Tibial artery (tissue), 4 donors: Measurements from ENCODE around the gene PRAMEF8.
"Not testable (repeated sequence)": the region's sequence is repeated elsewhere in the genome, so short reads cannot be mapped to it uniquely, and the experiment has no call there.

Experiments
- DNase-seq, 2 donors: peaks; one replicate each; pipeline ENCODE4 v3.0.0-alpha.2; 2019
- H3K27ac ChIP-seq, 2 donors: fragments of 200-600 bp; sonication (generic) in 1 of 2; 1 replicate in 1 of 2; 2 replicates in 1 of 2; pipeline ENCODE4 v1.5.1; 2018 to 2019; ENCODE audit warnings: mild to moderate bottlenecking in 1 of 2
- H3K27me3 ChIP-seq, 2 donors: fragments of 200-600 bp; sonication (generic) in 1 of 2; one replicate each; pipeline versions ENCODE4 v1.5.1 to v1.6.0; 2016 to 2019
- H3K36me3 ChIP-seq, 3 donors: fragments of 200-600 bp; sonication (generic) in 2 of 3; one replicate each; pipeline ENCODE4 v1.5.1; 2016 to 2019; ENCODE audit warnings: mild to moderate bottlenecking in 2 of 3
- H3K4me1 ChIP-seq, 4 donors: fragments of 200-600 bp; sonication (generic) in 2 of 4; 1 replicate in 3 of 4; 2 replicates in 1 of 4; pipeline ENCODE4 v1.5.1; 2016 to 2019
- H3K4me3 ChIP-seq, 2 donors: fragments of 200-600 bp; sonication (generic) in 1 of 2; 1 replicate in 1 of 2; 2 replicates in 1 of 2; pipeline ENCODE4 v1.5.1; 2018 to 2019; ENCODE audit warnings: mild to moderate bottlenecking in 2 of 2
- H3K9me3 ChIP-seq, 3 donors: fragments of 200-600 bp; sonication (generic) in 1 of 3; one replicate each; pipeline ENCODE4 v1.5.1; 2016 to 2019
- intact Hi-C: fragments of 100-400 bp; cut with DNase I; formaldehyde crosslinking; loops from one replicate; pipeline ENCODE4 v1.15.0; 2023; ENCODE audit warnings: low total_unique reads

Gene PRAMEF8

DNA sequence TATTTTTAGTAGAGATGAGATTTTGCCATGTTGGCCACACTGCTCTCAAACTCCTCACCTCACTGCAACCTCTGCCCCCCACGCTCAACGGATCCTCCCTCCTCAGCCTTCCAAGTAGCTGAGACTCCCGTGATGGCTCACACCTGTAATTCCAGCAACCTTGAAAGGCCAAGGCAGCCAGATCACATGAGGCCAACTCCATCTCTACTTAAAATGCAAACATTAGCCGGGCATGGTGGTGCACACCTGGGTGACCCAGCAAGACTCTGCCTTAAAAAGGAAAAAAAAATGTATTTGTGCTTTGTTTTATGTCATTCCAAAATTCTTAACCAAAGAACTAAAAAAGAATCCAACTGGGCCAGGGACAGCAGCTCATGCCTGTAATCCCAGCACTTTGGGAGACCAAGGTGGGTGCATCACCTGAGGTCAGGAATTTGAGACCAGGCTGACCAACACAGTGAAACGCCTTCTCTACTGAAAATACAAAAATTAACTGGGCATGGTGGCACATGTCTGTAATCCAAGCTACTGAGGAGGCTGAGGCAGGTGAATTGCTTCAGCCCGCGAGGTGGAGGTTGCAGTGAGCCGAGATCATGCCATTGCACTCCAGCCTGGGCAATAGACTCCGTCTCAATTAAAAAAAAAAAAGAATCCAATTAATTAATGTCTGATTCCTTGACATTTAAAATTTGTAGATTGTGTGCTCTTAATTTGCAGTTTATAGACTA lies 41.2 kb downstream of the PRAMEF8 start:
- H3K27ac ChIP-seq, H3K9me3 ChIP-seq, H3K4me1 ChIP-seq, H3K4me3 ChIP-seq, DNase-seq, intact Hi-C loops, H3K27me3 ChIP-seq, H3K36me3 ChIP-seq: not testable (repeated sequence)

DNA sequence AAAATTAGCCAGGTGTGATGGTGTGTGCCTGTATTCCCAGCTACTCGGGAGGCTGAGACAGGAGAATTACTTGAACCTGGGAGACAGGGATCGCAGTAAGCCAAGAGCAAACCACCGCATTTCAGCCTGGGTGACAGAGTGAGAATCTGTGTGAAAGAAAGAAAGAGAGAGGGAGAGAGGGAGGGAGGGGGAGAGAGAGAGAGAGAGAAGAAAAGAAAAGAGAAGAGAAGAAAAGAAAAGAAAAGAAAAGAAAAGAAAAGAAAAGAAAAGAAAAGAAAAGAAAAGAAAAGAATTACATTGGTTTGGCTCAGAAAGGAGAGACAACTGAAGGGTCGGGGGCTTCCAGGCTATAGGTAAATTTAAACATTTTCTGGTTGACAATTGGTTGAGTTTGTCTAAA lies 45.3 kb downstream of the PRAMEF8 start:
- intact Hi-C loops, H3K9me3 ChIP-seq, H3K27ac ChIP-seq: not testable (repeated sequence)

DNA sequence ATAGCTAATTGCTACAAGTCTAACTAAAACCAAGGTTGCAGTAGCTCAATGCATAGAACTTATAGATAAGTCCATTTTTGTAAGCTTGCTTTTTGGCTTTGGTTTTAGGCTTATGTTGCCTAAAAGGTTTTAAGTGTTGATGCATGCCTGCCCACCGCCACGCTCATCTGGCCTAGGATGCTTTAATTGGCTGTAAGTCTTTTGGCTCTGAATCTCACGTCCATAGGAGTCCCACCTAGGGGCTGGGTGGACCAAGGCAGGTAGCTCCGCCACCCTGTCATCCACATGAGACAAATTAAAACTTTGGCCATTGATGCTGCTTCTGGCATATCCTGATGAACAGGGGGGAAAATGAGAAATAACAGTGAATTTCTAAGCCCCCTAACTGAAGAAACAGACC lies 47.4 kb downstream of the PRAMEF8 start:
- H3K27ac ChIP-seq, H3K4me3 ChIP-seq, H3K36me3 ChIP-seq, H3K9me3 ChIP-seq, intact Hi-C loops, DNase-seq, H3K27me3 ChIP-seq, H3K4me1 ChIP-seq: not testable (repeated sequence)

More for the DNA sequence above, 45.3 kb downstream of the PRAMEF8 start:
- DNase-seq, H3K4me3 ChIP-seq, H3K4me1 ChIP-seq, H3K36me3 ChIP-seq, H3K27me3 ChIP-seq: not testable (repeated sequence)

DNA sequence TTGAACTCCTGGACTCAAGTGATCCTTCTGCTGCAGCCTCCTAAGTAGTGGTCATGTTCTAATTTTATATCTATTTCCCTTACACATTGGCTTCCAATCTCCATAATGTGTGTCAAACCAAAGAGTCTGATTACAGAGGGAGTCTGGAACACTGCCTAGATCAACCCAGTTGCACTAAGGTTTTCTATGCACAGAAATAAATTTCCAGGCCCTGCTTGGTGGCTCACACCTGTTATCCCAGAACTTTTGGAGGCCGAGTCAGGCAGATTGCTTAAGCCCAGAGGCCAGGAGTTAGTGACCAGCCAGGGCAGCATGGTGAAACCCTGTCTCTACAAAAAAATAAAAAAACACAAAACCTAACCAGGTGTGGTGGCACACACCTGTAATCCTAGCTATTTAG lies 50.9 kb downstream of the PRAMEF8 start:
- H3K27me3 ChIP-seq, H3K9me3 ChIP-seq, H3K4me3 ChIP-seq, H3K4me1 ChIP-seq, H3K27ac ChIP-seq, intact Hi-C loops, H3K36me3 ChIP-seq, DNase-seq: not testable (repeated sequence)

DNA sequence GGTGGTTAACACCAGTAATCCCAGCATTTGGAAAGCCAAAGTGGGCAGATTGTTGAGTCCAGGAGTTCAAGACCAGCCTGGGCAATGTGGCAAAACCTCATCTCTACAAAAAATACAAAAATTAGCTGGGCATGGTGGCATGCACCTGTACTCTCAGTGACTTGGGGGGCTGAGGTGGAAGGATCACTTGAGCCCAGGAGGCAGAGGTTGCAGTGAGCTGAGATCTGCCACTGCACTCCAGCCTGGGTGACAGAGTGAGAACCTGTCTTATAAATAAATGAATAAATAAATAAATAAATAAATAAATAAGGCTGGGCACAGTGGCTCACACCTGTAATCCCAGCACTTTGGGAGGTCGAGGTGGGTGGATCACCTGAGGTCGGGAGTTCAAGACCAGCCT lies 52.9 kb downstream of the PRAMEF8 start:
- H3K4me3 ChIP-seq, H3K27ac ChIP-seq, H3K4me1 ChIP-seq, H3K36me3 ChIP-seq, H3K9me3 ChIP-seq, intact Hi-C loops, DNase-seq, H3K27me3 ChIP-seq: not testable (repeated sequence)
